ENCODE data around the gene COL5A1.
"Not testable (repeated sequence)": the region's sequence is repeated elsewhere in the genome, so short reads cannot be mapped to it uniquely, and the experiment has no call there.

The COL5A1 gene

DNA sequence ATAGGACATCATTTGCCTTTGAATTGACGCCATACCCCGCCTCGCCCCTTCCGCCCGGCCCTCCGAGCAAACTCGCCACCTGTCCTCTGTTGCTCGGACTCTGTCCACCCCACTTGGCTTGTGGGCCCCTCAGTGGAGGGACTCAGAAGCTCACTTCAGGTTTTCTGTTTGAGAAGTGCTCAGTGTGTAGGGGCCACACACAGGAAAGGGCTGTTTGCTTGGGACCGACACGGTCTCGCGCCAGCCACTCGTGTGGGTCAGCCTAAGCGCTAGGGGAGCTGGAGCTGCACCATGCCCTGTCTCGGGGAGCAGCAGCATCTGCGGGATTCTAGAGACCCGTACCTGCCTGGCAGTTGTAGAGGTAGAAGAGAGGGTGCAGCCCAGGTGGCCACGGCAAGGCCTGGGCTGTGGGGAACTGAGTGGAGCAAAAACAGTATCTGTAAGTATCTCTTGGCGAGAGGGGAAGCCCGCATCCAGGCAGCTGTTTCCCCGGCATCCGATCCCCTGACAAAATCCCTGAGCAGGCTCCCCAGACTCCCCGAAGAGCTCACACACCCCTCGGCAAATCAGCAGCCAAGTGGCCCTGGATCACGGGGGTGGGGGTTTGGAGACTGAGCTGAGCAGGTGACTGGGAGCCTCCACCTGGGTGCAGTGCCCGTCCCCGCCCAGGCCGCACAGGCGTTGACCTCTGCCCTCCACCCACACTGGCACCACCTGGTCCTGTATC, 52.2 kb downstream of the COL5A1 start:
- no peak for DNase-seq

DNA sequence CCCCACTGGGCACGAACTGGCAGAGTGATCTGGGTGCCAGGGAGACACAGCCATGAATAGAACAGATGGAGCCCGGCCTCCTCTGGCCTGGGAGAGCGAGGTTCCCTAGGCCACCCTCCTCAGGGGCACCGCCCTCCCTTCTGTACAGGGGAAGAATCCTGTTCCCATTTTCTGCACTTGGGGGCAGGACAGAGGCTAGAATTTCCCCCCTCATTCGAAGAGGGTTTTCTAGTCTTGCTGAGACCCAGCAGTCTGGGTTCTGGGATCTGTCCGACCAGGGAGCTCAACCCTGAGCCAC, 52.7 kb downstream of the COL5A1 start:
- no peak for DNase-seq

DNA sequence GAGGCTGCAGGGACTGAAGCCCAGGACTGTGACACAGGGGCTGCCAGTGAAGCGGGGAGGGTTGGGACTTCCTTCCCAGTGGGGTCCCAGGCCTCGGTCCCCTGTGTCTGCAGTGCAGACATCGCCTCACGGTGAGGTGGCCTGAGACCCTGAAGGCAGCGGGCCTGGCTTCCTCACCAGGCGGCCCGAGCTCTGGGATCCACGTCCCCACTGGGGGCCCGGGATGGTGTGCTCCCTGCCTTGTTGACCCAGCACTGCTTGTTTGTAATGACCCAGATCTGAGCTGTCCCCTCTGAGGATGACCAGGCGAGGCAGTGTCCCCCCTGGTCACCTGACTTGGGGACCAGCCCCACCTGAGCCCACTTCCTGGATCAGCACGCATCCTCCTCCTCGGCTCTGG, 53.1 kb downstream of the COL5A1 start:
- no peak for DNase-seq

GRCh38 chr9:134695144-134695543, 53.5 kb downstream of the COL5A1 start:
- DNase-seq, result no peak

DNA sequence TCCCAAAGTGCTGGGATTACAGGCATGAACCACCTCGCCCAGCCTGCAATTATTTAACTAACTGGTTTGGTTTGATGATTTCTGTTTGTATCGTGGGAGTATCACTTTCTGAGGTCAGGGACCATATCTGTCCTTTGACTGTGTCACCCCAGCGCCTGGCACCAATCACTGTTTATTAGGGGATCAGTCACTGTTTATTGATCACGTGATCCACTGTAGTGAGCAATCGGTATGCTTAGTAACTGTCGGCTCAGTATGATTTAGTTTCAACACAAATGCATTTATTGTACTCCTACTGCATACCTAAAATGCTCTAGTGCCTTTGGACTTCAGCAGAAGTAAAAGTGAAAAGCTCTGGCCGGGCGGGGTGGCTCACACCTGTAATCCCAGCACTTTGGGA, 54.8 kb downstream of the COL5A1 start:
- DNase-seq, result no peak

DNA sequence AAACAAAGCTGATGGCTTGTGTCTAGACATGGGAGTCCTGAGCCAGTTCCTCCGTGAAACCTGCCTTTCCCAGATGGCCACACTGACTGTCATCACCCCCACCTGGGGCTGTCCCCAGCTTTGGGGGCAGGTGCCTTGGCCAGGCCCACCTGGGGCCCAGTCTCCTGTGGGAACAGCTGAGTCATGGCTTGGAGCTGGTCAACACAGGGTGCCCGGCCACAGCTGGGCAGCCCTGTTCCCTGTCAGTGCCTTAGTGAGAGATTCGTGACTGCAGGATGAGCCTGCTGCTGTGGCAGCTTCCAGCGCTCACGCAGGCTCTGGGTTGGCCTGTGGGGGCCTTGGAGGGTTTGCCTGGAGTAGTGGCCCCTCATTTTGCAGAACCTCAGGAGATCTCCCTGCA, 56.5 kb downstream of the COL5A1 start:
- DNase-seq, result no peak

DNA sequence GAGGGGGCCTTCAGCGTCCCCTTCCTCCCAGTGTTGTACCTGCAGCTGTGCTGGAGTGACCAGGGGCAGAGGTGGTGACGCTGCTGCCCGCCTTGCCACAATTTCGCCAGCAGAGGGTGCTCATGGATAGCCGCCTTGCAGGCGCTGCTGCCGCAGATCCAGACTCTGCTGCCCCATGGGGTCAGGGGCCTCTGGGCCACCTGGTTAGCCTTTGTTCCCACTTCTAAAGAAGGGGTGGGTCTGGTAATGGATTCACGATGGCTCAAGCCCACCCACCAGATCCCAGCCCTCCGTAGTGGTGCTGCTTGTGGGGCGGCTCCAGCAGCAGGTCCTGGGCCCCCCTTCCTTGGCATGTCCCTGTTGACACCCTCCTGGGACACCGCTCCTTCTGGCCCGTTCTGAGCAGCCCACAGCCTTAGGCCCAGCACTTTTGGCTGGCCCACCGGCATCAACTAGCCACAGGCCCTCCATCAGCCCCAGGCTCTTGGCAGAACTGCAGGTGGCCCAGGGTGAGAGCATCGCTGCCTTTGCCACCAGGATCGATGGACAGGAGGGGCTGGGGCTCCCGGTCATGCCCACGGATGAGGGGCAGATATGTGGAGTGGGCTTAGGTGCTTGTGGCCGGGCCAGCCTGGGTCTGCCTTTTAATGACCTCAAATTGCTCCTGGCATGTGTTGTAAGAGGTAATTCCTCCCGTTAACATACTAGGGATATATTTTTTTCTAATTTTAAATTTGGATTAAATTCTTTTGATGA, 57.2 kb downstream of the COL5A1 start:
- peak; percentile 50 for DNase-seq

DNA sequence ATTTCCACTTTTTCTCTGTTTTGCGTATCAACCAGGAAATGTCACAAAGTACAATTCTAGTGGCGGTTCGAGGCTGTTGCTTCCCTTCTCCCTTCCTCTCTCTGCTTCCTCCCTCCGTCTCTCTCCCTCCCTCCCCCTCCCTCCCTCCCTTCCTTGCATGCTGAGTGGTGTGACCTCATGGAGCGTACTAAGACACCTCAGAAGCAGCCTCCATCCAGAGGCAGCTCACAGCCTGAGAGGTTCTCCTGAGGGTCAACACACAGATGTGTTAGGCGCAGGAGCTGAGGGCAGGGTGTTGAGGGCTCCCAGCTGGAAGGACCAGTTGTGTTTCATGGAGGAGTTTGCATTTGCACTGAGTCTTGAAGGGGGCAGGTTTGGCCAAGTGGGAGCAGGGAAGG, 57.7 kb downstream of the COL5A1 start:
- no peak for DNase-seq

- DNase-seq, result no peak
These were observed 59.2 kb downstream of the COL5A1 start for GRCh38 chr9:134700636-134701350.

DNA sequence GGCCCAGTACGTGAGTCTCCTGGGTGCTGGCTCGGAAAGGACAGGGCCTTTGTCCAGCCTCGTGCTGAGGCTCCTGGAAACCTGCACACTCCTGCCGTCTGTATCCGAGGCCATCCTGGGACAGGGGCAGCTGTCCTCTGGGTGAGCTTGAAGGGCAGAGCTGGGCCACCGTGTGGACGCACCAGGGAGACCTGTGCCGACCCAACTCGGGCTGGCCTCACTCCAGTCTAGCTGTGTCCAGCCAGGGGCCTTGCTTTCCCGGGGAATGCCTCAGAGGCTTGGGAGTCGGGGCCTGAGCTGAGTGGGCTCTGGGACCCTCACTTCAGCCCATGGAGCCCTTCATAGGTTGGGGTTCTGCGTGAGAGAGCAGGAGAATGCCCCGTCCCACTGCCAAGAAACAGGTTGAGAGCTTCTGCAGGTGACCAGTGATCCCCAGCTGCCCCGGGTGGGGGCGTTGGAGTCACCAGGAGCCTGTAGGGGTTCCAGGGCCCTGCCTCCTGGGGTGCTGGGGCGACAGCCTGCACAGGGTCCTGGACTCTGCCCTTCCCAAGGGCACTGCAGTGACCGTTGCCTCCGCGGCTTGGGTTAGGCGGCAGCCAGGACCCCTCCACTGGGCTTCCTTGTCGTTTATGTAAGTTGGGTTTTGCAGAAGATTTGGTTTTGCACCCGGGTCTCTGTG, 60.1 kb downstream of the COL5A1 start:
- no peak for DNase-seq

- no peak for DNase-seq
These were observed 60.7 kb downstream of the COL5A1 start for GRCh38 chr9:134702291-134702690.

DNA sequence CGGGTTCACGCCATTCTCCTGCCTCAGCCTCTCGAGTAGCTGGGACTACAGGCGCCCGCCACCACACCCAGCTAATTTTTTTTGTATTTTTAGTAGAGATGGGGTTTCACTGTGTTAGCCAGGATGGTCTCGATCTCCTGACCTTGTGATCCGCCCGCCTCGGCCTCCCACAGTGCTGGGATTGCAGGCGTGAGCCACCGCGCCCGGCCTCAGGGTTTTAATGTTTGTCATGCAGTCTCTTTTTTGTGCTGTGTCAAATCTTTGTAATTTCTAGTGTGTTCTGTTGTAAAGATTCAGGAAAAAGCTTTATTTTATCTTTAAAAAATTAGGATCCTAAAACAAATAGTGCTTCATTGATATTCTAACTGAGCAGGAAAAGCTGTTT, 62.1 kb downstream of the COL5A1 start:
- not testable (repeated sequence) for DNase-seq

- DNase-seq, result no peak
These were observed 62.9 kb downstream of the COL5A1 start for GRCh38 chr9:134704498-134704897.

DNA sequence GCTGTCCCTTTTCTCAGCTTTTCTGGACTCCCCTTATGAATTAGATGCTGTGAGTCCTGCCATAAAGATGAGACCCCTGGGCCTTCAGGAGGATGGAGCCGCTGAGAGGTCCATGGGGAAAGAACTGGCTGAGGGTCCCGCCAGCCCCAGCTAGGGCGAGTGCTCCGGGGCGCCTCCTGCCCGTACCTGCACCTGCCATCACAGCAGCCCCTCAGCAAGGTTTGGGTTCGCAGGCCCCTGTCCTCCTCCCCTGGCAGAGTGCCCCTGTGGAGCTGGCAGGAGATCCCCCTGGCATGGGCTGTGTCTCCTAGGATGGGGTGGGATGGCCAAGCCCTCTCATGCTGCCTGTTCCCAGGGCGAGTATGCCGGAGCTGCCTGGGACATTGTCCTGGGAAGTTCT, 64.2 kb downstream of the COL5A1 start:
- no peak for DNase-seq

DNA sequence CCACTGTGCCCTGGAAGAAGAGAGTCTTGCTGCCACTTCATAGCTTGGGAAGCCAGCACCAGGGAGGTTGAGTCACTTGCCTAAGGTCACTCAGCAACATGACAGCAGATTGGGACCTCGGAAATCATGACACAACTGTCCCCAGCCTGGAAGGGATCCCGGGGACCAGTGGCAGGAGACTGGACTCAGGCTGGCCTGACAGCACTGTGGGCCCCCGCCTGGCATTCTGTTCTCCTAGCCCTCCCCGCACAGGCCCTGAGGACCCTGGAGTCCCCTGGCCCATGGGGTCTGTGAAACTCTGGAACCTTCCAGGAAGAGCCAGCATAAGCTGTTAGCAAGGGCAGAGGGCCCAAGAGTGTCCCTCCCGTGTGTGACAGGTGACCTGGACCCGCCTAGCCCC, 64.9 kb downstream of the COL5A1 start:
- DNase-seq, result no peak

DNA sequence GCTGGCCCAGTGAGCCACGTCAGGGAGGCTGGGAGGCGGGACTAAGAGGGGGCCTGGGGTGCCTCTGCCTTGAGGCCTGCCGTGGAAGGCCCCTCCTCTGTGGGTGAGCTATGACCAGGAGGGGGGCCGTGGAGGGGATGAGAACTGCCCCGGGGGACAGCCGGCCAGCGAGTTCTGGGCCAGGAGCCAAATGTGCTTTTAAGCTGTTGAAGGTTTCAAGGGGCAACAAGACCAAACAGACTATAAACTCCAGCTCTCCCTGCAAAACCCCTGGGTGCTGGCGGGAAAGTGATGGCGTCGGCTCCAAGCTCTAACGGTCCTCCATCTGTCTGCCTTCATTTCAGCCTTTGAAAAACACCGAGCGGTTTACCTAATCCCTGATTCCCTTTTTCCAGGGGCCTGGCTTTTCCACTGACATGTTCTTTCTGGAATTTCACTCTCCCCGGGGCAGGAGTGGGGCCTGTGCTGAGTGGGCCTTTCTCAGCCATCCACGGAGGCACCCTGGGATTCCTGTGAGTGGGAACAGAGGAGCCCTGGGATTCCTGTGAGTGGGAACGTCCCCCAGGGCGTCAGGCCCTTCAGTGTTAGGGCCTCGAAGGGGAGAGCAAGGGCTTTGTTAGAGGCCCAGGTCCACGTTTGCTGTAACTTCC, 65.6 kb downstream of the COL5A1 start:
- no peak for DNase-seq

DNA sequence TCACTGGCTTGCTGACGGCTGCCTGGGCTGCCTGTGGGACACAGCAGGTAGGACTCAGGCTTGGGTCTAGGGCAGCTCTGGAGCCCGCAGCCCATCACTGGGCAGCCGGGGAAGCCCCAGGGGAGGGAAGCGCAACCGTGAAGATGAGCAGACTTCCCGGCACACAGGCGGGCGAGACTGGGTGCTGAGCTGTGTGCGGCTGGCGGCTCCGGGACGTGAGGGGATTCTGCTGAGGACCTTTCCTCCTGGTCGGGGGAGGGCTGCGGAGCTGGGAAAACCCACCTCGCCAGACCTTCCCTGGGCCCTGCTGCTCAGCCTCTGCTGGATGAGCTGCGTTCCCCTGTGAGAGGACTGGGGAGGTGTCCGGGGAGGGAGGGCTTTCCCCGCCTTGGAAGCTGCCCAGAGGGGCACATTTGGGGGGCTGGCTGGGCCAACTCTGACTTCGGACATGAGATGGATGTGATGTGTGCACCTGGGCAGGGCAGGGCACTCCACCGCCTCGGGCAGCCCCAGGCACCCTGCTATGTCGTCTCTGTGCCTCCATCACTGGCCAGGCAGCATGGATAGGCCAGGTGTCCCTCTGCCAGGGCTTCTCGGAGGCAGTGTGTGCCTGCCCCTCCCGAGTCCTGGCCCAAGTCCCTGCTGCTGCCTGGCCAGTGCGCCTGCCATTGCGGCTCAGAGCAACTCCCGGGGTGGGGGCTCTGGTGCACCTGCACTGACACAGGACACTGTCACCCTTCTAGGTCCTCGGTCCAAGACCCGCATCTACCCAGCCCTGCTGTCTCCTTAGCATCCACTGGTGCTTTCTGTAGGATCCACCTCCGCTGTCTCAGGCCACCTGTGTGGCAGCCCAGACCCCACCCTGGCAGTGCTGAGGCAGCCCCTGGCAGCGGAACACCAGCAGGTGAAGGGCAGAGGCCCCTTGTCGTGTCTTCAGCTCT, 66.4 kb downstream of the COL5A1 start:
- DNase-seq, result no peak

GRCh38 chr9:134708672-134709038, 67.1 kb downstream of the COL5A1 start:
- DNase-seq, result no peak

- no peak for DNase-seq
These were observed 68.1 kb downstream of the COL5A1 start for GRCh38 chr9:134709512-134710270.

- no peak for DNase-seq
These were observed 68.6 kb downstream of the COL5A1 start for GRCh38 chr9:134710271-134710540.

GRCh38 chr9:134710901-134711300, 69.3 kb downstream of the COL5A1 start:
- DNase-seq, result no peak

DNA sequence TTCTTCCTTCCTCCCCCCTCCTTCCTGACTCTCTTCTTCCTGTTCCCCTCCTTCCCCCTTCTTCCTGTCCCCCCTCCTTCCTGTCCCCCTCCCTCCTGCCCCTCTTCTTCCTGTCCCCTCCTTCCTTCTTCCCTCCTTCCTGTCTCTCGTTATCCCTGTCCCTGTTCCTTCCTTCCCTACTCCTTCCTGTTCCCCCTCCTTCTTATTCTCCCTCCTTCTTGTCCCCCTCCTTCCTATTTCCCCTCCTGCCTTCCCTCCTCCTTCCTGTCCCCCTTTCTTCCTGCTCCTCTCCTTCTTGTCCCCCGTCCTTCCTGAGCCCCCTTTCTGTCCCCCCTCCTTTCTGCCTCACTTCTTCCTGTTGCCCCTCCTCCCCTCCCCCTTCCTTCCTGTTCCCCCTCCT, 70.6 kb downstream of the COL5A1 start:
- no peak for DNase-seq
